HUDEP-2 (cell line): ENCODE results near the gene DROSHA.

ENCODE experiments used
- DNase-seq, 76 experiments: peaks; one replicate each; lab custom pipeline; 2025; ENCODE audit not compliant: unreplicated experiment in 76 of 76; lab: John Stamatoyannopoulos, UW

Gene DROSHA

GRCh38 chr5:31471916-31472315, 60.0 kb downstream of the DROSHA start:
- peak in 16 of 76 experiments; percentile 0 to 19 (median 7) for DNase-seq

- DNase-seq = no peak
Observed at GRCh38 chr5:31471040-31471439, 60.9 kb downstream of the DROSHA start.

- DNase-seq = peak in 73 of 76 experiments; percentile 6 to 86 (median 69)
Observed at GRCh38 chr5:31470608-31471007, 61.3 kb downstream of the DROSHA start.

- DNase-seq = no peak
Observed at GRCh38 chr5:31469886-31470285, 62.0 kb downstream of the DROSHA start.

GRCh38 chr5:31469466-31469865, 62.4 kb downstream of the DROSHA start:
- DNase-seq = no peak

GRCh38 chr5:31465291-31465690, 66.6 kb downstream of the DROSHA start:
- no peak for DNase-seq

- DNase-seq = no peak
Observed at GRCh38 chr5:31464081-31464480, 67.8 kb downstream of the DROSHA start.

GRCh38 chr5:31463351-31463750, 68.5 kb downstream of the DROSHA start:
- DNase-seq = no peak

GRCh38 chr5:31459594-31459993, 72.3 kb downstream of the DROSHA start:
- DNase-seq = no peak

- no peak for DNase-seq
Observed at GRCh38 chr5:31455172-31455571, 76.7 kb downstream of the DROSHA start.

GRCh38 chr5:31453522-31453921, 78.4 kb downstream of the DROSHA start:
- no peak for DNase-seq

GRCh38 chr5:31452314-31452713, 79.6 kb downstream of the DROSHA start:
- DNase-seq = no peak

GRCh38 chr5:31449962-31450361, 81.9 kb downstream of the DROSHA start:
- DNase-seq = no peak

- no peak for DNase-seq
Observed at GRCh38 chr5:31449174-31449573, 82.7 kb downstream of the DROSHA start.

GRCh38 chr5:31445041-31445600, 86.8 kb downstream of the DROSHA start:
- no peak for DNase-seq

GRCh38 chr5:31443572-31443971, 88.3 kb downstream of the DROSHA start:
- no peak for DNase-seq

- no peak for DNase-seq
Observed at GRCh38 chr5:31442058-31442745, 89.7 kb downstream of the DROSHA start.

GRCh38 chr5:31436851-31437250, 95.0 kb downstream of the DROSHA start:
- peak in 1 of 76 experiments; percentile 5 for DNase-seq

GRCh38 chr5:31435730-31436129, 96.2 kb downstream of the DROSHA start:
- DNase-seq = no peak

- DNase-seq = no peak
Observed at GRCh38 chr5:31434898-31435297, 97.0 kb downstream of the DROSHA start.

- DNase-seq = no peak
Observed at GRCh38 chr5:31433229-31433628, 98.7 kb downstream of the DROSHA start.

GRCh38 chr5:31427724-31428309, 104.1 kb downstream of the DROSHA start:
- no peak for DNase-seq
